Measurements from ENCODE around the gene CCSER1. TPM values are rescaled to one million over a fixed set of nuclear protein-coding genes. Genes with fewer than 3 reads are reported as not detected.
"Not testable (repeated sequence)": the region's sequence is repeated elsewhere in the genome, so short reads cannot be mapped to it uniquely, and the experiment has no call there.

Gene CCSER1
- polyA plus RNA-seq, 1 donor from 2014 or later, result 20.8 TPM

DNA sequence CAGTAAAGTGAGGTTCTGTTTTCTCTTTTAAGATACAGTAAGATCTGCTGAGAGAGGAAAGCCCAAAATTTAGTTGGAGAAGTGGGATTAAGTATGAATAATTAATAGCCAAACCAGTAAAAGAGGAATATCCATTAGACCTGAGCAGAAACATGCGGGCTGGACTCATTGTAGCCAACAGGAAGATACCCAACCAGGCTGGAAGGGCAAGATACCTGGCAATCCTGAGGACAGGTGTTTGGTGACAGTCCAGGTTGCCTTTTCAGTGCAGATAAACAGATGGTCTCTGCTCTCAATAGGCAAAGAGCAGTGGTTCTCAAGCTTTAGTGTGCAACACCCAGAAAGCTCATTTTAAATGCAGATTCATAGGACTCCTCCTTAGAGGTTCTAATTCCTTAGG, 1195.8 kb downstream of the CCSER1 start:
- TF ChIP-seq, protein P1, sequence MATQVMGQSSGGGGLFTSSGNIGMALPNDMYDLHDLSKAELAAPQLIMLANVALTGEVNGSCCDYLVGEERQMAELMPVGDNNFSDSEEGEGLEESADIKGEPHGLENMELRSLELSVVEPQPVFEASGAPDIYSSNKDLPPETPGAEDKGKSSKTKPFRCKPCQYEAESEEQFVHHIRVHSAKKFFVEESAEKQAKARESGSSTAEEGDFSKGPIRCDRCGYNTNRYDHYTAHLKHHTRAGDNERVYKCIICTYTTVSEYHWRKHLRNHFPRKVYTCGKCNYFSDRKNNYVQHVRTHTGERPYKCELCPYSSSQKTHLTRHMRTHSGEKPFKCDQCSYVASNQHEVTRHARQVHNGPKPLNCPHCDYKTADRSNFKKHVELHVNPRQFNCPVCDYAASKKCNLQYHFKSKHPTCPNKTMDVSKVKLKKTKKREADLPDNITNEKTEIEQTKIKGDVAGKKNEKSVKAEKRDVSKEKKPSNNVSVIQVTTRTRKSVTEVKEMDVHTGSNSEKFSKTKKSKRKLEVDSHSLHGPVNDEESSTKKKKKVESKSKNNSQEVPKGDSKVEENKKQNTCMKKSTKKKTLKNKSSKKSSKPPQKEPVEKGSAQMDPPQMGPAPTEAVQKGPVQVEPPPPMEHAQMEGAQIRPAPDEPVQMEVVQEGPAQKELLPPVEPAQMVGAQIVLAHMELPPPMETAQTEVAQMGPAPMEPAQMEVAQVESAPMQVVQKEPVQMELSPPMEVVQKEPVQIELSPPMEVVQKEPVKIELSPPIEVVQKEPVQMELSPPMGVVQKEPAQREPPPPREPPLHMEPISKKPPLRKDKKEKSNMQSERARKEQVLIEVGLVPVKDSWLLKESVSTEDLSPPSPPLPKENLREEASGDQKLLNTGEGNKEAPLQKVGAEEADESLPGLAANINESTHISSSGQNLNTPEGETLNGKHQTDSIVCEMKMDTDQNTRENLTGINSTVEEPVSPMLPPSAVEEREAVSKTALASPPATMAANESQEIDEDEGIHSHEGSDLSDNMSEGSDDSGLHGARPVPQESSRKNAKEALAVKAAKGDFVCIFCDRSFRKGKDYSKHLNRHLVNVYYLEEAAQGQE (IDR thresholded peaks at IDR 0.05; ENCODE audit: borderline replicate concordance), result no peak
- TF ChIP-seq CTCF (IDR thresholded peaks at IDR 0.05; ENCODE audit: poor library complexity, severe bottlenecking), result no peak
- no peak for TF ChIP-seq RAD21 (conservative IDR thresholded peaks at IDR 0.05)
- no peak for TF ChIP-seq MXI1 (conservative IDR thresholded peaks at IDR 0.05; ENCODE audit: poor library complexity, severe bottlenecking)
- TF ChIP-seq EP300 (conservative IDR thresholded peaks at IDR 0.05; ENCODE audit: poor library complexity, severe bottlenecking), result no peak
- no peak for TF ChIP-seq SMC3 (conservative IDR thresholded peaks at IDR 0.05; ENCODE audit: poor library complexity)
- no peak for TF ChIP-seq EZH2 (IDR thresholded peaks at IDR 0.05; ENCODE audit: borderline replicate concordance, insufficient read depth, low read length, poor library complexity, severe bottlenecking)
- no peak for TF ChIP-seq POLR2AphosphoS5 (IDR thresholded peaks at IDR 0.05)
- no peak for TF ChIP-seq TAF1 (IDR thresholded peaks at IDR 0.05; ENCODE audit: low read depth)
- no peaks in the 10 kb centered on the region for H4K20me1 ChIP-seq (ENCODE audit: insufficient read depth)
- H3K4me2 ChIP-seq (ENCODE audit: low read length), result no peak overlapping the region
- no peaks in the 10 kb centered on the region for H3K9me3 ChIP-seq (ENCODE audit: low read length)
- no peaks in the 10 kb centered on the region for H3K79me2 ChIP-seq (replicated peaks; ENCODE audit: insufficient read depth, low read length)
- no peaks in the 10 kb centered on the region for H3K36me3 ChIP-seq (ENCODE audit: insufficient read depth, low read length)
- no peak overlapping the region for H3K27ac ChIP-seq (ENCODE audit: low read length)
- H2AFZ ChIP-seq (ENCODE audit: low read depth, low read length), result no peak overlapping the region
- H3K4me3 ChIP-seq (ENCODE audit: low read length), result no peak overlapping the region
- H3F3A ChIP-seq (ENCODE audit: insufficient read depth, low read length, poor library complexity, severe bottlenecking), result peaks cover 4% of the 10 kb centered on the region
- no peak overlapping the region for H3K9ac ChIP-seq (ENCODE audit: low read length)
- H3K27me3 ChIP-seq (ENCODE audit: insufficient read depth, low read depth, low read length), result no peaks in the 10 kb centered on the region
- H3K9me2 ChIP-seq (ENCODE audit: insufficient read depth, low read length), result no peaks in the 10 kb centered on the region

- no peaks in the 10 kb centered on the region for H3K36me3 ChIP-seq (ENCODE audit: insufficient read depth, low read length)
- H3K79me2 ChIP-seq (replicated peaks; ENCODE audit: insufficient read depth, low read length), result no peaks in the 10 kb centered on the region
- H2AFZ ChIP-seq (ENCODE audit: low read depth, low read length), result no peak overlapping the region
- H3K4me3 ChIP-seq (ENCODE audit: low read length), result no peak overlapping the region
- no peaks in the 10 kb centered on the region for H3K9me3 ChIP-seq (ENCODE audit: low read length)
- H3K27ac ChIP-seq (ENCODE audit: low read length), result no peak overlapping the region
- H3K27me3 ChIP-seq (ENCODE audit: insufficient read depth, low read depth, low read length), result no peaks in the 10 kb centered on the region
- no peak overlapping the region for H3K9ac ChIP-seq (ENCODE audit: low read length)
- H3K9me2 ChIP-seq (ENCODE audit: insufficient read depth, low read length), result no peaks in the 10 kb centered on the region
- no peak overlapping the region for H3K4me2 ChIP-seq (ENCODE audit: low read length)
- no peak for TF ChIP-seq TAF1 (IDR thresholded peaks at IDR 0.05; ENCODE audit: low read depth)
- no peak for TF ChIP-seq EP300 (conservative IDR thresholded peaks at IDR 0.05; ENCODE audit: poor library complexity, severe bottlenecking)
- TF ChIP-seq, protein P1 (IDR thresholded peaks at IDR 0.05; ENCODE audit: borderline replicate concordance), result no peak
- no peak for TF ChIP-seq RAD21 (conservative IDR thresholded peaks at IDR 0.05)
- TF ChIP-seq SMC3 (conservative IDR thresholded peaks at IDR 0.05; ENCODE audit: poor library complexity), result no peak
- TF ChIP-seq POLR2AphosphoS5 (IDR thresholded peaks at IDR 0.05), result no peak
- TF ChIP-seq EZH2 (IDR thresholded peaks at IDR 0.05; ENCODE audit: borderline replicate concordance, insufficient read depth, low read length, poor library complexity, severe bottlenecking), result no peak
- TF ChIP-seq CTCF (IDR thresholded peaks at IDR 0.05; ENCODE audit: poor library complexity, severe bottlenecking), result no peak
- TF ChIP-seq MXI1 (conservative IDR thresholded peaks at IDR 0.05; ENCODE audit: poor library complexity, severe bottlenecking), result no peak
- peaks cover 4% of the 10 kb centered on the region for H3F3A ChIP-seq (ENCODE audit: insufficient read depth, low read length, poor library complexity, severe bottlenecking)
- H4K20me1 ChIP-seq (ENCODE audit: insufficient read depth), result no peaks in the 10 kb centered on the region
These were observed 1198.3 kb downstream of the CCSER1 start for GRCh38 chr4:91325495-91325894.

- not testable (repeated sequence) for H3K27ac ChIP-seq (ENCODE audit: low read length); H3F3A ChIP-seq (ENCODE audit: insufficient read depth, low read length, poor library complexity, severe bottlenecking); H3K27me3 ChIP-seq (ENCODE audit: insufficient read depth, low read depth, low read length); H3K79me2 ChIP-seq (replicated peaks; ENCODE audit: insufficient read depth, low read length); H2AFZ ChIP-seq (ENCODE audit: low read depth, low read length); H3K9me3 ChIP-seq (ENCODE audit: low read length); H3K4me3 ChIP-seq (ENCODE audit: low read length); H4K20me1 ChIP-seq (ENCODE audit: insufficient read depth); H3K9me2 ChIP-seq (ENCODE audit: insufficient read depth, low read length); H3K4me2 ChIP-seq (ENCODE audit: low read length); H3K9ac ChIP-seq (ENCODE audit: low read length); H3K36me3 ChIP-seq (ENCODE audit: insufficient read depth, low read length)
These were observed 1199.0 kb downstream of the CCSER1 start for GRCh38 chr4:91326167-91326566.

All from neural cell (in vitro differentiated cells).